Measurements from ENCODE around the gene CENPW. TPM values are rescaled to one million over a fixed set of nuclear protein-coding genes. Genes with fewer than 3 reads are reported as not detected.

The CENPW gene
- total RNA-seq, 1 experiment from 2014 or later = 82.3 TPM

DNA sequence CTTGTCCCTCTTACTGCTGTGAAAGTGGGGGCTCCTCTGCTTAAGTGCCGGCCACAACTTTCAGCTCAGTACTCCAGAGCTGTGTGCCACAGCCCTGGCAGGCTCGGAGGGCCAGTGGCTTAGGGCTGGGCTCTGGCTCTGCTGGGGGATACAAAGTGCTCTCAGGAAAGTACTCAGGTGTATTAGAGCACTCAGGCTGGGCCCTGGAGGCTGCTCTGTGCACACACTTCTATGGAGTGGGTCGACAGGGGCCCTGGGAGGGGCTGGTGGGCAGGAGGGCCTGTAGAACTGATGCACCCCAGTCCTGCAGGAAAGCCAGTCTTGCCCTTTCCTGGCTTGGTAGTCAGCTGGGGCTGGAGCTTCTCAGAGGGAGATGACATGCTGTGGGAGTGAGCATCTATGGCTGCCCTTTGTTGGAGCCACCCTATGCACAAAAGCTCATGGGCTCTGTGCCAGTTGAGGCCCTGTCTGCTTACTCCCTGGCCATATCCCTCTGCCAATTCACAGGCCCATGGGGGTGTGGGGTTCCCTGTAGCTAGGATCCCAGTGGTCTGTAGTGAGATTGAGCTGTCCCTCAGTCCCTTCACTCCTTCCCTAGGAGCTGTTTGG is 22.0 kb downstream of the CENPW start:
- Mint-ChIP-seq H3K4me1 (peaks cover 17 to 20% of the 10 kb centered on the region in 2 experiments), H3K27ac (peak overlapping the region in 2 of 3 experiments; percentile 56 to 61; a peak in 2 of 7 replicates), H3K27me3 (ENCODE audit: low read depth) (no peaks in the 10 kb centered on the region), H3K9me3 (peaks cover 3 to 10% of the 10 kb centered on the region in 2 experiments; a peak in 4 of 5 replicates), H3K4me3 (no peak overlapping the region), H3K36me3 (ENCODE audit: insufficient read depth in 1 of 3, low read depth in 3 of 3) (peaks cover 6 to 37% (median 17%) of the 10 kb centered on the region in 3 experiments)
- H3K4me2 ChIP-seq (ENCODE audit: insufficient read depth, insufficient read length, low read length) = no peak overlapping the region
- no peak overlapping the region for H2BK5ac ChIP-seq (ENCODE audit: insufficient read length, low read length)
- no peak overlapping the region for H4K5ac ChIP-seq (ENCODE audit: insufficient read length, low read depth, low read length)
- no peaks in the 10 kb centered on the region for H3K23me2 ChIP-seq (ENCODE audit: insufficient read length, low read depth, low read length, poor library complexity, severe bottlenecking)
- WGBS (ENCODE audit: extremely low coverage, insufficient read length, low lambda C conversion rate) = no CpG with 5 or more reads among the region's 3 CpGs
- no peaks in the 10 kb centered on the region for H3K79me1 ChIP-seq (ENCODE audit: insufficient read depth, low read depth, low read length, poor library complexity, severe bottlenecking)
- H3K79me2 ChIP-seq (ENCODE audit: insufficient read depth, low read length) = no peaks in the 10 kb centered on the region
- no peaks in the 10 kb centered on the region for H4K20me1 ChIP-seq (ENCODE audit: control insufficient read depth, insufficient read depth, insufficient read length)
- H2AFZ ChIP-seq (ENCODE audit: low read length) = no peak overlapping the region
- no peak overlapping the region for H3K56ac ChIP-seq (ENCODE audit: insufficient read length, low read depth, low read length)
- H3T11ph ChIP-seq (ENCODE audit: low read length) = no peak overlapping the region
- H3K27ac ChIP-seq (ENCODE audit: insufficient read length, low read depth, low read length) = no peak overlapping the region
- no peak overlapping the region for H3K23ac ChIP-seq (ENCODE audit: insufficient read length, low read depth, low read length)
- H3K14ac ChIP-seq (ENCODE audit: insufficient read depth, low read length) = no peak overlapping the region
- H3K27me3 ChIP-seq (ENCODE audit: insufficient read depth, low read length) = no peaks in the 10 kb centered on the region
- H3K4me1 ChIP-seq (ENCODE audit: insufficient read depth, low read length) = no peaks in the 10 kb centered on the region
- H2AK5ac ChIP-seq (ENCODE audit: insufficient read length, low read length) = no peak overlapping the region
- no peak overlapping the region for H3K9ac ChIP-seq (ENCODE audit: extremely low read depth, insufficient read length, low read length)
- H2BK12ac ChIP-seq (ENCODE audit: insufficient read length, low read depth, low read length) = no peak overlapping the region
- no peak overlapping the region for H2BK120ac ChIP-seq (ENCODE audit: low read depth, low read length, poor library complexity, severe bottlenecking)
- no peak overlapping the region for H3K4ac ChIP-seq (ENCODE audit: low read depth, low read length)
- no peak overlapping the region for H4K91ac ChIP-seq (ENCODE audit: insufficient read length, low read depth, low read length)
- no peak overlapping the region for H4K8ac ChIP-seq (replicated peaks; ENCODE audit: insufficient read length, low read depth, low read length)
- no peak overlapping the region for H2BK15ac ChIP-seq (ENCODE audit: low read depth, low read length)
- H3K18ac ChIP-seq (ENCODE audit: insufficient read length, low read depth, low read length) = no peak overlapping the region
- H2BK20ac ChIP-seq (ENCODE audit: low read depth, low read length, poor library complexity, severe bottlenecking) = no peak overlapping the region
- TF ChIP-seq, protein P1, sequence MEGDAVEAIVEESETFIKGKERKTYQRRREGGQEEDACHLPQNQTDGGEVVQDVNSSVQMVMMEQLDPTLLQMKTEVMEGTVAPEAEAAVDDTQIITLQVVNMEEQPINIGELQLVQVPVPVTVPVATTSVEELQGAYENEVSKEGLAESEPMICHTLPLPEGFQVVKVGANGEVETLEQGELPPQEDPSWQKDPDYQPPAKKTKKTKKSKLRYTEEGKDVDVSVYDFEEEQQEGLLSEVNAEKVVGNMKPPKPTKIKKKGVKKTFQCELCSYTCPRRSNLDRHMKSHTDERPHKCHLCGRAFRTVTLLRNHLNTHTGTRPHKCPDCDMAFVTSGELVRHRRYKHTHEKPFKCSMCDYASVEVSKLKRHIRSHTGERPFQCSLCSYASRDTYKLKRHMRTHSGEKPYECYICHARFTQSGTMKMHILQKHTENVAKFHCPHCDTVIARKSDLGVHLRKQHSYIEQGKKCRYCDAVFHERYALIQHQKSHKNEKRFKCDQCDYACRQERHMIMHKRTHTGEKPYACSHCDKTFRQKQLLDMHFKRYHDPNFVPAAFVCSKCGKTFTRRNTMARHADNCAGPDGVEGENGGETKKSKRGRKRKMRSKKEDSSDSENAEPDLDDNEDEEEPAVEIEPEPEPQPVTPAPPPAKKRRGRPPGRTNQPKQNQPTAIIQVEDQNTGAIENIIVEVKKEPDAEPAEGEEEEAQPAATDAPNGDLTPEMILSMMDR (conservative IDR thresholded peaks at IDR 0.05) = no peak
- no peak for DNase-seq
- no peaks in the 10 kb centered on the region for H3K9me3 ChIP-seq (ENCODE audit: control insufficient read depth, low read depth, low read length)
